NT2/D1 (cell line): ENCODE results near the gene VPS35.

Experiments
- SUZ12 ChIP-seq: IDR thresholded peaks from 2 replicates; pipeline ENCODE4 v1.6.1; 2011; ENCODE audit not compliant: insufficient read length, insufficient read depth; ENCODE audit errors: extremely low read depth
- YY1 ChIP-seq: IDR thresholded peaks from 2 replicates; pipeline ENCODE4 v1.6.1; 2011; ENCODE audit not compliant: insufficient read length, insufficient read depth

DNA sequence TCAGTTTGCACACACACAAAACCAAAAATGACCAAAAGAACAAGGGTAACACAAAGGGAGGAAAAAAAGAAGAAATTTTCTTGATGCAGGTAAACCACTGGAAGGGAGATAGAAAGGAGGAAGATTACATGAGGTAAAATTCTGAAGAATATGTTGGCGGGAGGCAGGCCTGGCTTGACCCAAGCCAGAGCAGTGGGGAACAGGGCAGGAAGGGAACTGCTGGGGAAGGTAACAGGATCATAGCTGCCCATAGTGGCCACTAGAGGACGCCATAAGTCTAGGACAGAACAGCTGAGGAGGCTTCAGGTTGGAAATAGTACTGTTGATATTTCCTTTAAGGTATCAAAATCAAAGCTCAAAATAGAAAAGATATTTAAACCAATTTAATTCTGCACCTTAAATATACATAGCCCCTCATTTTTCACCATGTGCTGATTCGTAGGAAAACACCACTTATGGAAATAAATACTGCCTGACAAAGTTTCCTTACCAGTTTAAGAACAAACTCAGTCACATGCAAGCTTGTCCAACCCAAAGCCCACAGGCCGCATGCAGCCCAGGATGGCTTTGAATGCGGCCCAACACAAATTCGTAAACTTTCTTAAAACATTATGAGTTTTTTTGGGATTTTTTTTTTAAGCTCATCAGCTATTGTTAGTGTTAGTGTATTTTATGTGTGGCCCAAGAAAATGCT lies 15.5 kb downstream of the VPS35 start:
- no peak for TF ChIP-seq SUZ12
- no peak for TF ChIP-seq YY1
